ENCODE results near the gene FOXO6.

DNA sequence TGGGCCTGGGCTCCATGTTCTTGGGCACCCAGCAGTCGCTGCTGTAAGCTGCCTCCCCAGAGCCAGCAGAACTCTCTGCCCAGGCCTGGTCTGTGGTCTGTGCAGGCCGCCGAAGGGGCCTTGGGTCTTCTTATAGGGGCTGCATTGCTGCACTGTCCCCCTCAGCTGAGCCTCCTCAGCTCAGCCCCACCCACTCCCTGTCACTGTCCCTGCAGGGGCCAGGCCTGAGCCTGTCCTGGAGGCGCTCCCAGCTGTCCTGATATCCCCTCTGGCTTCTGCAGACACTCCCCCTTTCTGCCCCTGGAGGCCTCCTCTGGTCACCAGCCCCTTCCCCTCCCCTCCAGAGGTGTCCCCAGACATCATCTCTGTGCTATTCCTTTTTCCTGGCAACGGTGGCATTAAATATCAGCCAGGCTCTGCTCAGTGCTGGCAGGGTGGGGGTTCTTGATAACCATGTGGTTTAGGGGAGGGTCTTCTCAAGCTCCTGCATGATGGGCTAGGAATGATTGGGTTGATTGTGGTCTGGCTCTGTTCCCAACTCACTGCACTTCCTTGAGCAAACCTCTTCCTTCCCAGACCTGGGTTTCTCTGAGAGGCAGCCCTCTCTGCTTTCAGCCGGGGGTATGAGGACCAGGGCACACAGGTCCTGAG, 3.7 kb upstream of the FOXO6 start:
- no peak for TF ChIP-seq TAF1 (CRISPR knock-in tag; IDR thresholded peaks at IDR 0.05)
- TF ChIP-seq, protein P1, sequence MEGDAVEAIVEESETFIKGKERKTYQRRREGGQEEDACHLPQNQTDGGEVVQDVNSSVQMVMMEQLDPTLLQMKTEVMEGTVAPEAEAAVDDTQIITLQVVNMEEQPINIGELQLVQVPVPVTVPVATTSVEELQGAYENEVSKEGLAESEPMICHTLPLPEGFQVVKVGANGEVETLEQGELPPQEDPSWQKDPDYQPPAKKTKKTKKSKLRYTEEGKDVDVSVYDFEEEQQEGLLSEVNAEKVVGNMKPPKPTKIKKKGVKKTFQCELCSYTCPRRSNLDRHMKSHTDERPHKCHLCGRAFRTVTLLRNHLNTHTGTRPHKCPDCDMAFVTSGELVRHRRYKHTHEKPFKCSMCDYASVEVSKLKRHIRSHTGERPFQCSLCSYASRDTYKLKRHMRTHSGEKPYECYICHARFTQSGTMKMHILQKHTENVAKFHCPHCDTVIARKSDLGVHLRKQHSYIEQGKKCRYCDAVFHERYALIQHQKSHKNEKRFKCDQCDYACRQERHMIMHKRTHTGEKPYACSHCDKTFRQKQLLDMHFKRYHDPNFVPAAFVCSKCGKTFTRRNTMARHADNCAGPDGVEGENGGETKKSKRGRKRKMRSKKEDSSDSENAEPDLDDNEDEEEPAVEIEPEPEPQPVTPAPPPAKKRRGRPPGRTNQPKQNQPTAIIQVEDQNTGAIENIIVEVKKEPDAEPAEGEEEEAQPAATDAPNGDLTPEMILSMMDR (CRISPR knock-in tag; IDR thresholded peaks at IDR 0.05): no peak
- no peak for TF ChIP-seq U2AF2 (IDR thresholded peaks at IDR 0.05; ENCODE audit: low read depth, low read length)
- TF ChIP-seq, protein P2, sequence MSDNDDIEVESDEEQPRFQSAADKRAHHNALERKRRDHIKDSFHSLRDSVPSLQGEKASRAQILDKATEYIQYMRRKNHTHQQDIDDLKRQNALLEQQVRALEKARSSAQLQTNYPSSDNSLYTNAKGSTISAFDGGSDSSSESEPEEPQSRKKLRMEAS (IDR thresholded peaks at IDR 0.05): no peak
- no peak for TF ChIP-seq RXRA (CRISPR knock-in tag; IDR thresholded peaks at IDR 0.05)
- TF ChIP-seq, protein P3, sequence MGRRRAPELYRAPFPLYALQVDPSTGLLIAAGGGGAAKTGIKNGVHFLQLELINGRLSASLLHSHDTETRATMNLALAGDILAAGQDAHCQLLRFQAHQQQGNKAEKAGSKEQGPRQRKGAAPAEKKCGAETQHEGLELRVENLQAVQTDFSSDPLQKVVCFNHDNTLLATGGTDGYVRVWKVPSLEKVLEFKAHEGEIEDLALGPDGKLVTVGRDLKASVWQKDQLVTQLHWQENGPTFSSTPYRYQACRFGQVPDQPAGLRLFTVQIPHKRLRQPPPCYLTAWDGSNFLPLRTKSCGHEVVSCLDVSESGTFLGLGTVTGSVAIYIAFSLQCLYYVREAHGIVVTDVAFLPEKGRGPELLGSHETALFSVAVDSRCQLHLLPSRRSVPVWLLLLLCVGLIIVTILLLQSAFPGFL (CRISPR knock-in tag; IDR thresholded peaks at IDR 0.05): no peak
- TF ChIP-seq ZBTB26 (CRISPR knock-in tag; IDR thresholded peaks at IDR 0.05; ENCODE audit: borderline replicate concordance): no peak
- no peak for TF ChIP-seq MZF1 (CRISPR knock-in tag; IDR thresholded peaks at IDR 0.05; ENCODE audit: borderline replicate concordance)
- TF ChIP-seq ZNF609 (CRISPR knock-in tag; IDR thresholded peaks at IDR 0.05; ENCODE audit: borderline replicate concordance): no peak

Measured in HepG2 (cell line).